ENCODE measurements around the gene CLIC5. TPM values are rescaled to one million over a fixed set of nuclear protein-coding genes. Genes with fewer than 3 reads are reported as not detected.

Gene CLIC5
- 1.3 and 1.5 TPM in 2 replicates for total RNA-seq

DNA sequence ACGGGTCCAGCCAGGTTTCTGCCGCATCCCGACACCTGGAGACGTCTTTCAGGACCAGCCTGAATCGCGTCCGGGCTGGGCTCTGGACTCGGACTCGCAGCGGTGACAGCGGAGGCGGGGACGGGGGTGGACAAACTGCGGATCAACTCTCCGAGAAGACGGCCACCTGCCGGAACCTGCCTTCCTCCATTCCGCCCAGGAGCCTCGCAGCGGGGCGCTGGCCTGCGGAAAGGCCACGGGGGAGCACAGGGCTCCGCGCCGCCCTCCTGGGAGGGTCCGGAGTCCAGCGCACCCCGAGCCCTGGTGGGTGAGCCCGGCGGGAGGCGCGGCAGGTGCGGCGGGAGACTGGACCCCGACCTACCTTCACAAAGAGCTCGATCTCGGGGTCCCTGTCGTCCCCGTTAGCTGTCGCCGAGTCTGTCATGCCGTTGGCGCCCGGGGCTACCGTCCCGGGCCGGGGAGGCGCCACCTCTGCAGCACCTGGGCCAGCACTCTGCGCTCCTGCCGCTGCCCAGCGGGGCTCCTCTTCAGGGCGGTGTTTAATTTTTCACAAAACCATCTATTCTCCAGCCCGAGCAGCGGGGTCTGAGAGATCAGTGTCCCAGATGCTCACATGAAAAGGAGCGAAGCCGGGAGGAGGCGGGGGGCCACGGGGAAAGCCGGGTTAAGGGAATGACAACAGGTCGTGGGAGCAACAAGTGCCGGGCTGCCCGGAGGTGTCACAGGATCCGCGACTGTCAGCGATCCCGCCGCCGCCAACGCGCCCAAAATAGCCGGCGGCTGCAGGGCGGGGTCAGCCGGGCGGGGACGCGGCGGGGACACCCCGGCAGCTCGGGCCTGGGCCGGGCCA, at the start of gene CLIC5:
TSS of gene CLIC5 (minus strand) at position 742 of the 850 bp plus-strand sequence. CDS start at position 424, 318 bp downstream.
- intact Hi-C loops (cut with micrococcal nuclease) = loop anchor here (10.0 kb wide), 1 partner anchor 431 kb away; no protein-coding TSS in a partner anchor
- Mint-ChIP-seq H3K9me3 (peaks cover 5% of the 10 kb centered on the region), H3K27me3 (ENCODE audit: insufficient read depth) (peaks cover 26% of the 10 kb centered on the region), H3K4me1 (ENCODE audit: low read depth) (peaks cover 54% of the 10 kb centered on the region), H3K36me3 (ENCODE audit: low read depth) (peaks cover 7% of the 10 kb centered on the region), H3K4me3 (peak within 1 kb of the TSS; percentile 88), H3K27ac (peak within 1 kb of the TSS; percentile 67)
- peak; percentile 11 for DNase-seq (ENCODE audit: low spot score)

- Mint-ChIP-seq H3K27ac (no peak overlapping the region), H3K9me3 (peaks cover 3% of the 10 kb centered on the region), H3K4me1 (ENCODE audit: low read depth) (no peaks in the 10 kb centered on the region), H3K36me3 (ENCODE audit: low read depth) (no peaks in the 10 kb centered on the region), H3K4me3 (no peak overlapping the region), H3K27me3 (ENCODE audit: insufficient read depth) (peaks cover 5% of the 10 kb centered on the region)
- intact Hi-C loops (cut with micrococcal nuclease) = no loop called here
- no peak for DNase-seq (ENCODE audit: low spot score)
These were observed 47.3 kb upstream of the CLIC5 start for GRCh38 chr6:46062991-46063390.

GRCh38 chr6:46062312-46062711, 46.7 kb upstream of the CLIC5 start:
- Mint-ChIP-seq H3K27me3 (ENCODE audit: insufficient read depth) (peaks cover 5% of the 10 kb centered on the region), H3K9me3 (peaks cover 2% of the 10 kb centered on the region), H3K4me1 (ENCODE audit: low read depth) (no peaks in the 10 kb centered on the region), H3K4me3 (no peak overlapping the region), H3K27ac (no peak overlapping the region), H3K36me3 (ENCODE audit: low read depth) (no peaks in the 10 kb centered on the region)
- DNase-seq (ENCODE audit: low spot score) = no peak
- intact Hi-C loops (cut with micrococcal nuclease) = no loop called here

DNA sequence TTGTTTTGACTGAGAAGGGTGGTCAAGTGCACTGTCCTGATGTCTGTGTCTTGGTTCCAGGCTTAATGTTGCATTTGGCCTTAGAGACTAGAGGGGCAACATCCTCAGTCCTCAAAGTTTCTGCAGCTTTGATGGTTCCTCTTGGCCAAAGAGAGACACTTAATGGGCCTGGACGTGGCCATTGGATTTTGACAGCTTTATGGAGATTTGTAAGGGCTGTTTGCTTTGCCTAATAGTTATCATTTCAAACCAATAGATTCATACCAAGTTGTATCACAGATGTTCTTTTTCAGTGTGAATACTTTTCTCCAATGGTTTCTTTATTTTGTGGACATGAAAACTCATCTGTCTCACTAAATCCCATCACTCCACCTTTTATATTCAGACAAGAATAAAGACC, 45.8 kb upstream of the CLIC5 start:
- no peaks in the 10 kb centered on the region for H3K9me3 Mint-ChIP-seq
- peaks cover 5% of the 10 kb centered on the region for H3K27me3 Mint-ChIP-seq (ENCODE audit: insufficient read depth)
- no peaks in the 10 kb centered on the region for H3K4me1 Mint-ChIP-seq (ENCODE audit: low read depth)
- H3K36me3 Mint-ChIP-seq (ENCODE audit: low read depth) = no peaks in the 10 kb centered on the region
- no peak for DNase-seq (ENCODE audit: low spot score)
- H3K4me3 Mint-ChIP-seq = no peak overlapping the region
- intact Hi-C loops (cut with micrococcal nuclease) = no loop called here
- H3K27ac Mint-ChIP-seq = no peak overlapping the region

- no peak for DNase-seq (ENCODE audit: low spot score)
- Mint-ChIP-seq H3K27me3 (ENCODE audit: insufficient read depth) (peaks cover 2% of the 10 kb centered on the region), H3K9me3 (no peaks in the 10 kb centered on the region), H3K4me1 (ENCODE audit: low read depth) (peaks cover under 1% of the 10 kb centered on the region), H3K27ac (no peak overlapping the region), H3K4me3 (no peak overlapping the region), H3K36me3 (ENCODE audit: low read depth) (no peaks in the 10 kb centered on the region)
- intact Hi-C loops (cut with micrococcal nuclease) = no loop called here
These were observed 43.9 kb upstream of the CLIC5 start for GRCh38 chr6:46059608-46060007.

DNA sequence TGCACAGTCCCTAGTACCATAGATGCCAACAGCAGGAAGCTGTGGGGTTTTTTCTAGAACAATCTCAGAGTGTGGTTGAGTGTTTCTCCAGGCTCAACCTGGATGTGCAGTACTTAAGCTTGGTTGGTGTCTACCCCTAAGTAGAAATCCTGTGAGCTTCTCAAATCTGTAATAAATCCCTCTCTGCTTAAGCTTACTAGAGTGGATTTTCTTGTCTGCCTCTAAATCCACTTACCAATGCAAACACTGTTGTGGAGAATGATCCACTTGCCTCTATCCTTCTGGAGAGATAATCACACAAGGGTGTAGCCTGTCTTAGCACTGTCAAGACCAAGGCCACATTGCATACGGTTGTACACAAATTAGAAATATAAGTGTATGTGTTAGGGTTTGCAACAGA, 43.3 kb upstream of the CLIC5 start:
- Mint-ChIP-seq H3K9me3 (no peaks in the 10 kb centered on the region), H3K4me3 (no peak overlapping the region), H3K27me3 (ENCODE audit: insufficient read depth) (peaks cover 2% of the 10 kb centered on the region), H3K36me3 (ENCODE audit: low read depth) (no peaks in the 10 kb centered on the region), H3K27ac (no peak overlapping the region), H3K4me1 (ENCODE audit: low read depth) (peaks cover 7% of the 10 kb centered on the region)
- no peak for DNase-seq (ENCODE audit: low spot score)
- intact Hi-C loops (cut with micrococcal nuclease) = no loop called here

- DNase-seq (ENCODE audit: low spot score) = no peak
- no peak overlapping the region for H3K27ac Mint-ChIP-seq
- peaks cover 2% of the 10 kb centered on the region for H3K27me3 Mint-ChIP-seq (ENCODE audit: insufficient read depth)
- H3K4me1 Mint-ChIP-seq (ENCODE audit: low read depth) = peaks cover 19% of the 10 kb centered on the region
- H3K9me3 Mint-ChIP-seq = no peaks in the 10 kb centered on the region
- H3K36me3 Mint-ChIP-seq (ENCODE audit: low read depth) = no peaks in the 10 kb centered on the region
- no peak overlapping the region for H3K4me3 Mint-ChIP-seq
- intact Hi-C loops (cut with micrococcal nuclease) = no loop called here
These were observed 42.1 kb upstream of the CLIC5 start for GRCh38 chr6:46057792-46058191.

GRCh38 chr6:46056906-46057529, 41.4 kb upstream of the CLIC5 start:
- Mint-ChIP-seq H3K4me3 (no peak overlapping the region), H3K36me3 (ENCODE audit: low read depth) (no peaks in the 10 kb centered on the region), H3K4me1 (ENCODE audit: low read depth) (peaks cover 21% of the 10 kb centered on the region), H3K9me3 (no peaks in the 10 kb centered on the region), H3K27me3 (ENCODE audit: insufficient read depth) (peaks cover 2% of the 10 kb centered on the region), H3K27ac (no peak overlapping the region)
- no peak for DNase-seq (ENCODE audit: low spot score)
- intact Hi-C loops (cut with micrococcal nuclease) = no loop called here

GRCh38 chr6:46054516-46054915, 38.9 kb upstream of the CLIC5 start:
- DNase-seq (ENCODE audit: low spot score) = no peak
- Mint-ChIP-seq H3K4me3 (no peak overlapping the region), H3K4me1 (ENCODE audit: low read depth) (peaks cover 21% of the 10 kb centered on the region), H3K27ac (no peak overlapping the region), H3K27me3 (ENCODE audit: insufficient read depth) (no peaks in the 10 kb centered on the region), H3K36me3 (ENCODE audit: low read depth) (no peaks in the 10 kb centered on the region), H3K9me3 (no peaks in the 10 kb centered on the region)
- intact Hi-C loops (cut with micrococcal nuclease) = no loop called here

DNA sequence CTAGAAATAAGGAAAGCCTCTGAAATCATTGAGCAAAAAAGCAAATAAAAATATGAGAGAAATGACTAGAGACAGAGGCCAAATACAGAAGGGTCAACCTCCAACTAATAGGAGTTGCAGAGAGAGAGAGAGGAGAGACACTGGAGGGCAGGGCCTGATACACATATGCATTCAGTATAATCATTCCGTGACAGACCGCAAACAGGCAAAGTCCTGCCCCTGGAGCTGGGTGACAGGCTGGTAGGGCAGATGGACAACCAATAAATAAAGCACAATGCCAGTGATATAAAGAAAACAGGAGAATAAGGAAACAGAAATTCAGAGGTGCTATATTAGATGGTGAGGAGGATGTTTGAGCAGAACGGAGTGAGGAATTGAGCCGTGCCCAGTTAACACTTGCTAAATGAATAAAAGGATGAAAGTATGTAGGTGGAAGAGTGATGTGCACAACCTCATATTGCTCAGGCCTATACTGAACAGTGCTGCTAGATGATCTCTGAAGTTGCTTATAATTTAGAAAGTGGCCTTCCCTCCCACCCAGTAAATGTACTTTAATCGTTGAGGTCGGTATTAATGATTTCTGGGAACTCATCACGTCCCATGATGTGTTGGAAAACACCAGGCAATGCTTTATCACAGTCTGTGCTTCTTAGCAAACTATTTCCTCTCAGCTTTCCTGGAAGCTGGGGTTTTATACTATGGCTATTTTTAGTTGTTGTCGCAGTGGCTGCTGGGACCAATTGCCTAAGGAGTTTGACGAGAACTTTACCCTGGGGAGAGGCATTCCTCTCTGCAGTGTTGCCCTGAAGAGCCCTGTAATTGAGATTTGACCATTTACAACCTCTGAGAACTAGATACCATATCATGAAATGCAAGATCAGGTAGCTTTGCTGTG, 37.6 kb upstream of the CLIC5 start:
- Mint-ChIP-seq H3K27ac (peak overlapping the region; percentile 51), H3K4me1 (ENCODE audit: low read depth) (peaks cover 21% of the 10 kb centered on the region), H3K4me3 (no peak overlapping the region), H3K27me3 (ENCODE audit: insufficient read depth) (peaks cover 3% of the 10 kb centered on the region), H3K36me3 (ENCODE audit: low read depth) (no peaks in the 10 kb centered on the region), H3K9me3 (no peaks in the 10 kb centered on the region)
- DNase-seq (ENCODE audit: low spot score) = no peak
- intact Hi-C loops (cut with micrococcal nuclease) = no loop called here

DNA sequence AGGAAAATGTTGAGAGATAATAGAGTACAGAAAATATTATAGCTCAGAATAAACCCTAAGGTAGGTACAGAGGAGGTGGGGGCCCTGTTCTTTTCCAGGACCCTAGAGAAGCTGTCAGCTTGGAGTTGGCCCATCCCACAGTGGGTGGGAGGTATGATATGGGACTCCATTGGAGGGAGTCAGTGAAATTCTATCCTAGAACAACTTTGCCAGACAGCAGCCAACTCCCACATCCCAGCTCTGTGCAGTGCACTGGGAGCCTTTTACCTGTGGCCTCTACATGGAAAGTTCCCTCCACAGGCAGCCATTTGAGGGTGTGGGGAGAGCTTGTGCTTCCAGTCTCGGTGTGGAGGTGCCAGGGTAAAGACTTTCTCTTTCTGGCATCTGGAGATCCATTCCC, 36.8 kb upstream of the CLIC5 start:
- no peak overlapping the region for H3K4me3 Mint-ChIP-seq
- H3K27ac Mint-ChIP-seq = no peak overlapping the region
- peaks cover 21% of the 10 kb centered on the region for H3K4me1 Mint-ChIP-seq (ENCODE audit: low read depth)
- peaks cover 3% of the 10 kb centered on the region for H3K27me3 Mint-ChIP-seq (ENCODE audit: insufficient read depth)
- H3K36me3 Mint-ChIP-seq (ENCODE audit: low read depth) = no peaks in the 10 kb centered on the region
- H3K9me3 Mint-ChIP-seq = no peaks in the 10 kb centered on the region
- intact Hi-C loops (cut with micrococcal nuclease) = no loop called here
- DNase-seq (ENCODE audit: low spot score) = no peak

DNA sequence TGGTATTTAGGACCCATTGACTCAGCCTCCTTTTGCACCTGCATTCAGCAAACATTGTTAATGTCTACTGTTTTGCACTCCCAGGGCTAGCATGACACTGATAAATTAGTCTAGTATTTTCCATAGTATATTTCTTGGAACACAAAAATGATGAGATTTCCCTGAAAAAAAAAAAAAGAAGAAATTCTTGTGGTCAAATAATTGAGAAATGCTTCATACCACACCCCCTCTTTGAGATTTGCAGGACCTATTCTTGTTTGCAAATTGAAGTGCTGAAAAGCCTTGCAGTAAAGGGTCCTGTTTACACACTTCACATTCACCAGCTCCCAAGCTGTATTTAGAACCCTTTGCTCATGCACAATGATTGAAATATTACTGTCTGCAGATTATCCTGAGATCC, 36.3 kb upstream of the CLIC5 start:
- Mint-ChIP-seq H3K27ac (no peak overlapping the region), H3K27me3 (ENCODE audit: insufficient read depth) (peaks cover 3% of the 10 kb centered on the region), H3K4me3 (no peak overlapping the region), H3K4me1 (ENCODE audit: low read depth) (peaks cover 21% of the 10 kb centered on the region), H3K36me3 (ENCODE audit: low read depth) (no peaks in the 10 kb centered on the region), H3K9me3 (no peaks in the 10 kb centered on the region)
- DNase-seq (ENCODE audit: low spot score) = no peak
- intact Hi-C loops (cut with micrococcal nuclease) = no loop called here
